Caco-2 (cell line): Measurements from ENCODE around the gene ANGPTL1. TPM values are rescaled to one million over a fixed set of nuclear protein-coding genes. Genes with fewer than 3 reads are reported as not detected.
A peak's percentile ranks its signal among the peaks of the same experiment; 100 is the strongest.

Experiments used
- BruUV-seq: library from RNA; stranded (reverse); fragments of 400-500 nt; replicated peaks from 2 replicates; lab custom pipeline; 2021; lab: Mats Ljungman, UMichigan
- CTCF ChIA-PET: fragments of 300-600 bp; sonication (Branson Sonifier 250); formaldehyde crosslinking; loops from one replicate; lab custom pipeline; 2022; ENCODE audit warnings: antibody characterized with exemption; lab: Charles Lee
- POLR2A ChIA-PET: fragments of 300-600 bp; sonication (Branson Sonifier 250); formaldehyde crosslinking; loops from one replicate; lab custom pipeline; 2022; ENCODE audit warnings: antibody characterized with exemption; lab: Charles Lee
- DNase-seq, 2 experiments: peaks; one replicate each; pipeline versions ENCODE4 v3.0.0 to v3.0.0-alpha.2; 2020 to 2022
- H3K27me3 ChIP-seq: replicated peaks from 2 replicates; pipeline ENCODE4 v1.6.0; 2011; ENCODE audit warnings: low read length; ENCODE audit not compliant: control insufficient read depth, insufficient read depth
- H3K36me3 ChIP-seq: 2 replicates; pipeline ENCODE4 v1.5.1; 2011; ENCODE audit warnings: low read length; ENCODE audit not compliant: control insufficient read depth, insufficient read depth
- H3K4me1 ChIP-seq: fragments of 250-450 bp; sonication (Bioruptor Pico); 2 replicates; pipeline ENCODE4 v1.5.1; 2020; ENCODE audit warnings: mild to moderate bottlenecking
- H3K4me3 ChIP-seq: 2 replicates; pipeline ENCODE4 v1.5.1; 2011; ENCODE audit warnings: low read depth, mild to moderate bottlenecking, control low read depth, low read length
- H3K9me3 ChIP-seq: fragments of 250-450 bp; sonication (Bioruptor Pico); 2 replicates; pipeline ENCODE4 v1.5.1; 2020; ENCODE audit warnings: mild to moderate bottlenecking, moderate library complexity
- H3K27ac Mint-ChIP-seq: one replicate; pipeline ENCODE4 v1.8.0; 2022; ENCODE audit warnings: mixed read lengths; ENCODE audit not compliant: unreplicated experiment
- H3K27me3 Mint-ChIP-seq: one replicate; pipeline ENCODE4 v1.8.0; 2022; ENCODE audit warnings: mixed read lengths; ENCODE audit not compliant: insufficient read depth, unreplicated experiment
- H3K36me3 Mint-ChIP-seq: one replicate; pipeline ENCODE4 v1.8.0; 2022; ENCODE audit warnings: mild to moderate bottlenecking, mixed read lengths; ENCODE audit not compliant: insufficient read depth, unreplicated experiment
- H3K4me1 Mint-ChIP-seq: one replicate; pipeline ENCODE4 v1.8.0; 2022; ENCODE audit warnings: low read depth, mixed read lengths; ENCODE audit not compliant: unreplicated experiment
- H3K4me3 Mint-ChIP-seq: one replicate; pipeline ENCODE4 v1.8.0; 2022; ENCODE audit warnings: mild to moderate bottlenecking, moderate library complexity, mixed read lengths; ENCODE audit not compliant: unreplicated experiment
- H3K9me3 Mint-ChIP-seq: one replicate; pipeline ENCODE4 v1.8.0; 2022; ENCODE audit warnings: mixed read lengths; ENCODE audit not compliant: unreplicated experiment
- intact Hi-C: fragments of 100-400 bp; cut with micrococcal nuclease; formaldehyde crosslinking; loops from one replicate; pipeline ENCODE4 v1.10.0; 2022; ENCODE audit not compliant: unreplicated experiment
- total RNA-seq: library from RNA; stranded (reverse); gene quantifications from 2 replicates; pipeline ENCODE4 v1.2.3, GENCODE V29; 2022
- TF ChIP-seq, protein P1 (sequence below), 2 experiments: fragments of 200-600 bp in 1 of 2; IDR thresholded peaks; 1 replicate in 1 of 2; 2 replicates in 1 of 2; pipeline versions ENCODE4 v1.5.1 to v1.8.0; 2011 to 2022; ENCODE audit warnings: antibody characterized with exemption in 1 of 2, control low read depth in 1 of 2, inconsistent platforms in 1 of 2, low read depth in 1 of 2, low read length in 1 of 2, mild to moderate bottlenecking in 1 of 2, moderate library complexity in 1 of 2; ENCODE audit not compliant: insufficient read depth in 1 of 2, severe bottlenecking in 1 of 2, unreplicated experiment in 1 of 2

Gene ANGPTL1
- total RNA-seq, 1 experiment from 2014 or later, result not detected

DNA sequence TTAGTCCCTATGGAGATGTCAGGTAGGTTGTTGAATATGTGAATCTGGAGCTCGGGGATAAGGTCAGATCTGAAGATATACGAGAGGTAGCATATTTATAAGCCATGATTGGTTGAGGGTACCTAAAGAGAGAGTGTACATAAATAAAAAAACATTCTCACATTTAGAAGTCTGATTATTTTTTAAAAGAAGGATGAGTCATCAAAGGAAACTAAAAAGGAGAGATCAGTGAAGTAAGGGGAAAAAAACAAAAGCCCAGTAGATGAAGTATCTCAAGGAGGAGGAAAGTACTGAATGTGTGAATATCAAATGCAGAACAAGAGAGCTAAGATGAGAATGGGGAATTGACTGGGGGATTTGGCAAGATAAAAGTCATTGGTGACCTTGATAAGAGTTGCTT is 15.7 kb upstream of the ANGPTL1 start:
- no peak for DNase-seq
- TF ChIP-seq, protein P1, sequence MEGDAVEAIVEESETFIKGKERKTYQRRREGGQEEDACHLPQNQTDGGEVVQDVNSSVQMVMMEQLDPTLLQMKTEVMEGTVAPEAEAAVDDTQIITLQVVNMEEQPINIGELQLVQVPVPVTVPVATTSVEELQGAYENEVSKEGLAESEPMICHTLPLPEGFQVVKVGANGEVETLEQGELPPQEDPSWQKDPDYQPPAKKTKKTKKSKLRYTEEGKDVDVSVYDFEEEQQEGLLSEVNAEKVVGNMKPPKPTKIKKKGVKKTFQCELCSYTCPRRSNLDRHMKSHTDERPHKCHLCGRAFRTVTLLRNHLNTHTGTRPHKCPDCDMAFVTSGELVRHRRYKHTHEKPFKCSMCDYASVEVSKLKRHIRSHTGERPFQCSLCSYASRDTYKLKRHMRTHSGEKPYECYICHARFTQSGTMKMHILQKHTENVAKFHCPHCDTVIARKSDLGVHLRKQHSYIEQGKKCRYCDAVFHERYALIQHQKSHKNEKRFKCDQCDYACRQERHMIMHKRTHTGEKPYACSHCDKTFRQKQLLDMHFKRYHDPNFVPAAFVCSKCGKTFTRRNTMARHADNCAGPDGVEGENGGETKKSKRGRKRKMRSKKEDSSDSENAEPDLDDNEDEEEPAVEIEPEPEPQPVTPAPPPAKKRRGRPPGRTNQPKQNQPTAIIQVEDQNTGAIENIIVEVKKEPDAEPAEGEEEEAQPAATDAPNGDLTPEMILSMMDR (IDR thresholded peaks at IDR 0.05; ENCODE audit: insufficient read depth in 1 of 2, low read depth in 1 of 2, low read length in 1 of 2, severe bottlenecking in 1 of 2, unreplicated experiment in 1 of 2), result no peak
- H3K9me3 ChIP-seq, result no peaks in the 10 kb centered on the region
- H3K36me3 Mint-ChIP-seq, result peaks cover 15% of the 10 kb centered on the region
- no peak overlapping the region for H3K4me3 ChIP-seq
- H3K4me3 Mint-ChIP-seq, result no peak overlapping the region
- H3K9me3 Mint-ChIP-seq, result no peaks in the 10 kb centered on the region
- H3K4me1 ChIP-seq, result no peaks in the 10 kb centered on the region
- BruUV-seq, result no TSS peak
- no peaks in the 10 kb centered on the region for H3K27me3 Mint-ChIP-seq
- intact Hi-C loops, result loop anchor here (5.0 to 10.0 kb wide), 2 partner anchors 102 to 344 kb away; no protein-coding TSS in a partner anchor
- POLR2A ChIA-PET, result no interaction called here
- H3K36me3 ChIP-seq, result peaks cover 1% of the 10 kb centered on the region; the same call in 1 of the 2 replicates
- no peaks in the 10 kb centered on the region for H3K27me3 ChIP-seq
- H3K27ac Mint-ChIP-seq, result no peak overlapping the region
- H3K4me1 Mint-ChIP-seq, result no peaks in the 10 kb centered on the region
- CTCF ChIA-PET, result no interaction called here

DNA sequence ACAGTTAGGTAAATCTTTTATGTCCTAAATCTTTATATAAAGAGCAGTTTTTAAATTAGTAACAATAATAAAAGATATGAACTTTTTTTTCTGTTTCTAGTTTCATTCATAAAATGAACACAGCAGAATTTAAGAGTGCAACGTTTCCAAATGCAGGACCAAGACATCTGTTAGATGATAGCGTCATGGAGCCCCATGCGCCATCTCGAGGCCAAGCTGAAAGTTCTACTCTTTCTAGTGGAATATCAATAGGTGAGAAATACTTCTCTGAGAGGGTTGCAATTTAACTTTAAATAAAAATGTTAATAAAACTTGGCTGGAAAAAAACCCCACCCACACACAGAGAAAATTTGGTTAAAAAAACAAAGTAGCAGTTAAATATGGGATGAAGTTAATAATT is 15.0 kb upstream of the ANGPTL1 start:
- H3K4me1 Mint-ChIP-seq, result no peaks in the 10 kb centered on the region
- H3K27me3 ChIP-seq, result no peaks in the 10 kb centered on the region
- no TSS peak for BruUV-seq

DNA sequence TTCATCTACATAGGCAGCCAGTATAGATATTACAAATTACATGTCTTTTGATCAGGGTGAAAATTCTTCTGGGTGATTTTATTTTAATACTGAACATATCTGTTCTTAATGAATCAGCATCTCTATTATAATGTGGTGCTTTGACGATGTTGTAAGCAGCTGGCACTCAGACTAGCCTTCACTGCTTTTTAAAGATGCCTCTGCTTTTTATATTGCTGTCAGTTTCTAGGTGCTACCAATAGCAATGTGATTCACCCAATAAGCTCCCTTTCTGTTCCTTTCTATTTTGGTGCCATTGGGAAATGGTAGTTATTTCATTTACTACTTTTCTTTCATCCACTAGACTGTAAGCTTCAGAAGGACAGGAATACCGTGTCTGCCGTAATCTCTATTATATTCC is 11.1 kb upstream of the ANGPTL1 start:
- H3K27me3 Mint-ChIP-seq, result no peaks in the 10 kb centered on the region
- H3K4me1 Mint-ChIP-seq, result no peaks in the 10 kb centered on the region
- CTCF ChIA-PET, result interaction anchor here (0.6 kb wide), 1 partner anchor 113 kb away, joined by 3 read pairs; no protein-coding TSS in a partner anchor
- no peaks in the 10 kb centered on the region for H3K27me3 ChIP-seq
- H3K4me3 ChIP-seq, result no peak overlapping the region
- no peaks in the 10 kb centered on the region for H3K9me3 Mint-ChIP-seq
- no peaks in the 10 kb centered on the region for H3K4me1 ChIP-seq
- no peak overlapping the region for H3K4me3 Mint-ChIP-seq
- H3K9me3 ChIP-seq, result no peaks in the 10 kb centered on the region
- H3K27ac Mint-ChIP-seq, result no peak overlapping the region
- BruUV-seq, result no TSS peak
- TF ChIP-seq, protein P1 (IDR thresholded peaks at IDR 0.05; ENCODE audit: insufficient read depth in 1 of 2, low read depth in 1 of 2, low read length in 1 of 2, severe bottlenecking in 1 of 2, unreplicated experiment in 1 of 2), result no peak
- DNase-seq, result no peak
- peaks cover 9% of the 10 kb centered on the region for H3K36me3 Mint-ChIP-seq
- intact Hi-C loops, result loop anchor here (10.0 kb wide), 1 partner anchor 97 kb away; no protein-coding TSS in a partner anchor
- POLR2A ChIA-PET, result no interaction called here
- H3K36me3 ChIP-seq, result peaks cover 1% of the 10 kb centered on the region; the same call in 1 of the 2 replicates

More for the DNA sequence above, 15.0 kb upstream of the ANGPTL1 start:
- Mint-ChIP-seq H3K27me3 (no peaks in the 10 kb centered on the region), H3K36me3 (peaks cover 15% of the 10 kb centered on the region), H3K4me3 (no peak overlapping the region), H3K9me3 (no peaks in the 10 kb centered on the region), H3K27ac (no peak overlapping the region)
- intact Hi-C loops, result loop anchor here (5.0 to 10.0 kb wide), 2 partner anchors 101 to 344 kb away; no protein-coding TSS in a partner anchor
- no peaks in the 10 kb centered on the region for H3K9me3 ChIP-seq
- TF ChIP-seq, protein P1 (IDR thresholded peaks at IDR 0.05; ENCODE audit: insufficient read depth in 1 of 2, low read depth in 1 of 2, low read length in 1 of 2, severe bottlenecking in 1 of 2, unreplicated experiment in 1 of 2), result peak in 1 of 2 experiments; percentile 39
- ChIA-PET CTCF (no interaction called here), POLR2A (no interaction called here)
- H3K36me3 ChIP-seq, result peaks cover 1% of the 10 kb centered on the region; the same call in 1 of the 2 replicates
- H3K4me3 ChIP-seq, result no peak overlapping the region
- peak in 1 of 2 experiments; percentile 11 for DNase-seq
- no peaks in the 10 kb centered on the region for H3K4me1 ChIP-seq
